ENCODE results near the gene ARHGEF19.

GRCh38 chr1:16170283-16170673, 42.2 kb downstream of the ARHGEF19 start:
- TF ChIP-seq CTCF (IDR thresholded peaks at IDR 0.05), result no peak
- TF ChIP-seq POLR2A (IDR thresholded peaks at IDR 0.05), result no peak

Measured in adrenal gland (tissue), 5 donors.